Measurements from ENCODE around the gene CCNI2.
"Not testable (repeated sequence)": the region's sequence is repeated elsewhere in the genome, so short reads cannot be mapped to it uniquely, and the experiment has no call there.

CCNI2 gene

DNA sequence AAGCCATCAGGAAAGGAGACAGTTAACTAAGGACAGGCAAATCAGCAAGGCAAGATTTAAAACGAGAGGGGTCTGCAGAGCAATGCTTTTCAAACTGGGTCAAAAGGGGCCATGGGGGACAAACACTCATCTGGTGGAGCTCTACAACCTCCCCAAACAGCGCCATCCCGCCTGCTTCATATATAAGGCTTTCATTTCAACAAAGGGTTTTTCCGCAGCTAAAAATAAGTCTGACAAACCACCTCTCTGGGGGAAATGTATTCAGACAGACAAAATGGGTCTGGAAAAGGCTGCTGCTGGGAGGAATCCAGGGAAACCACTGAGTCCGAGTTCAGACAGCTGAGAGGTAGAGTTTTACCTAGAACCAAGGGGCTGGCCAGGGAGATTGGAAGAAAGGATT, 38.1 kb downstream of the CCNI2 start:
- no peak for DNase-seq

DNA sequence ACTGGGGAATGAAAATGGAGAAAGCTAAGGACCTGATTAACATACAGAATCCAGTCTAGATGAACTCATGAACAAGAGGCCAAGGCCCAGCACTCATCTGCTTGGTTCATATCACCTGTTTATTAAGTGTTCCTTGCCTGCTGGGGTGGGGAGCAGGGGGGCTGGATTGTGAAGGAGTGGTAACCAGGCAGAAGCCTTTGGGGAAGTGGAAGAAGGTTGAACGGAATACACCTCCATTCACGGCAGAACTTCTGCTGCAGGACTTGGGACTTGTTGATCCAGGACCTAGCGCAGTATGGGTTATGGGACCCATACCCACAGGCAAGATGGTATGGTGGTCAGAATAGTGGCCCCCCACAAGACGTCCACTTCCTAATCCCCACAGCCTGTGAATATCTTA, 38.6 kb downstream of the CCNI2 start:
- DNase-seq = no peak

DNA sequence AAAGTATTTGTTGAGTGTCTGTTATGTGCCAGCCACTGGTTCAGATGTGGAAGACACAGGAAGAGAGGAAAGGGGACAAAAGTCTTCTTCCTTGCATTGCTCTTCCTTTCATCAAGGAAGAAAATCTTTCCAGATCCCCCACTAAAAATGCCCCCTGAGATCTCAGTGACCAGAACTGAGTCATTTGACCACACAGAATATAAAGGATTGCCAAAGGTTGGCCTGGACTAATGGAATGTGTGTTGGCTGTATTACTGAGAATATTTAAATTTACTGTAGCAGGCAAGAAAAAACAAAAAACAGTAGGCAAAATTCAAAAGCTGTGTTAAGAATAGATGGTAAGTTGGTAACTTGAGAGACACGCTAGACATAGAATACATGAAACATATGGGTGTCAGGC, 39.9 kb downstream of the CCNI2 start:
- no peak for DNase-seq

DNA sequence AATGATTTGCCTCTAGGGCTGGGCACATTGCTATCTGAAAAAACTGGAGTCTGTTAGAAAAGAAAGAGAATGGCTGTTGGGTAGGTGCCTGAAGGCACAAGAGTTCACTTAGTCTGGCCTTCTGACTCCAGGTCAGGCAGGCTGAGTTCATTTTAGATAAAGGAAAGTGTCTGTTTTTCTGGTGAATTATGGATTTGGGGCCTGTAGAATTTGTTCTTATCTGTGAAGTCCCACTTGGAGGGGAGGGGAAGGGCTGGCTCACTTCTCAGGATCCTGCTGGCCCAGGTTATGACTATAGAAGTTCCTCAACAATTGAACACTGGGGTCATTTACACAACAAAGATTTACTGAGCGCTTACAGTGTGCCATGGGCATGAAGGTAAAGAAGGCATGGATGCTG, 41.3 kb downstream of the CCNI2 start:
- no peak for DNase-seq

DNA sequence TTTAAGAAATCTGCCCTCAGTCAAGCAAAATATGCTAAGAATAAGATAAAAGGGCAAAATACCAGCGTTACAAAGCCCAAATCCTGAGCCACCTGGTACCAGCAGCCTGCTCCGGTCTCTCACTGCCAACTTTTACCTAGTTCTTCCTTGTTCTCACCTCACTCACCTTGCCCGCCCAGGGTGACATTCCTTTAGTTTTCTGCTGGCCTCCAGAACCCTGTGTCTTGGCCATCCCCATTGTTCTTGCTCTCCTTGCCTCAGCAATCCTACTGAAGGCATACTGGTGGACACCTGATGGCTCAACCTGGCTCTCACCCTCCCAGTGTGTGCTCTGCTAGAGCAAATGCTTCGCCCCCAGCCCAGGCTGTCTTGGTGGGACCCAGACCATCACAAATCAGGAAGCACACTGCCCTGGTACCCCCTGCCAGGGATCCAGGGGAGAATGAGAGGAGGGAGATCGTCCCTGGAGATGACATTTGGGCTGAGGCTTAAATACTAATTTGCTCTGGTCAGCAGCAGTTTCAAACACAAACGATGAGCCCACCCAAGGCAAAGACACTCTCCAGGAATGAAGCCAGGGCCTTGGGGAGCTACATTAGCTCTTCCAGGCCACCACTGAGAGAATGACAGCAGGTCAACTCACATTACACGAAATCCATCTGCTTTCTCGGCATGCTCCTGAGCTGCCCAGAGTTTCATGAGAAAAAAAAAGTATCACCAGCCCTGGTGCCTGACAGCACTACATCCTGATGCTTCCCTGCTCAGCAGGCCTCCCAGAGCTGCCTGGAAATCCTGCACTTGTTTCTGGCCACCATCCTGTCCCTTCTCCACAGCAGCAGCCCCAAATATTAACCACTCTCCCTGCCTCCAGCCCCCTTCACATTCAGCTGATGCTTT, 42.0 kb downstream of the CCNI2 start:
- no peak for DNase-seq

DNA sequence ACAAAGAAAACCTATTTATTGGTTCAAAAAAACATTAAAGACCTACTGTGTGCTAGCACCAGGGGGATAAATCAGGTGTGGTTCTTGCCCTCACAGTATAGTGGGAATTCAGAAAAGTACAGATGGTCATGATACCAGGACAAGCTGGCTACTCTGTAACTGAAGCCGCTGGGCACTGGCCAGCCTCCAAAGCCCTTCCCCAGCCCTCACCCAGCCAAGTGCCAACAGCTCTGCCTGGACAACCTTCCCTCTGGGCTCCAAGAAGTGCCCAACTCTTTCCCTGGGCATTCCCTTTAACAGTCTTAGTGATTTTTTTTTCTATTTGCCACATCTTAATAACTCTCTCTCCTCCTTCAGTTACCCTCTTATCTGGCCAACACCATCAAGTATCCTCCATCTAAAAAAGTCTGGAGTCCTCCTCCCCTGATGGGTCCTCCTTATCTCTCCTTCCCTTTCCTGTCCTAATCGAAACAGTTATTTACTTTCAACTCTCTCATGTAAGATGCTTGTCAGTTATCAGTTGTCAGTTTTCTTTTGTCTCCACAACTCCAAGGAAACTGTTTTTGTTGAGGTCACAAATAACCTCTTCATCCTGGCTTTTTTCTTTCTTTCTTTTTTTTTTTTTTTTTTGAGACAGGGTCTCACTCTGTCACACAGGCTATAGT, 43.1 kb downstream of the CCNI2 start:
- DNase-seq = no peak

DNA sequence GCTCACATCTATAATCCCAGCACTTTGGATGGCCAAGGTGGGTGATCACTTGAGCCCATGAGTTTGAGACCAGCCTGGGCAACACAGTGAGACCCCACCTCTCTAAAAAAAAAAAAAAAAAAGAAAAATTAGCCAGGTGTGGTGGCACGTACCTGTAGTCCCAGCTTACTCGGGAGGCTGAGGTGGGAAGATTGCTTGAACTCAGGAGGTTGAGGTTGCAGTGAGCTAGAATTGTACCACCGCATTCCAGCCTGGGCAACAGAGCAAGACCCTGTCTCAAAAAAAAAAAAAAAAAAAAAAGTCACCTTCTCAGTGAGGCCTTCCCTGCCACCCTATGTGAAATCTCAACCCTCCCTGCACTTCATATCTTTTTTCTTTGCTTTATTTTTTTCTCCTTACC, 43.8 kb downstream of the CCNI2 start:
- no peak for DNase-seq

DNA sequence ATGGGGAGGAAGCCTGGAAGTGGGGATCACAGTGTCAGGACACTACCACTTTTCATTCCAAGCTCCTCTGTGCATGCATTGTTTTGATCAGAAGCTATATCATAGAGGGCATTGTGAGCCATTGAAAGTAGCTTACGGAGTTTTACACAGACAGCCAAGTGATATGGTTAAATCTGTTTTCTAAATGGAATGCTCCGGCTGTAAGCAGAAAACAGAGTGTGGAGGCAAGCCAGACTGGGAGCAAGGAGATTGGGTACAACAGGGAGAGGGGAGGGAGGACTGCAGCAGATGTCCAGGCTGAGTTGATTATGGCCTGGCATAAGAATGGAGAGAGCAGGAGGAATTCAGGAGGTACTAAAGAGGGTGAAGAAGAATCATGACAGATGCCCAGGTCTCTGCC, 50.4 kb downstream of the CCNI2 start:
- no peak for DNase-seq

DNA sequence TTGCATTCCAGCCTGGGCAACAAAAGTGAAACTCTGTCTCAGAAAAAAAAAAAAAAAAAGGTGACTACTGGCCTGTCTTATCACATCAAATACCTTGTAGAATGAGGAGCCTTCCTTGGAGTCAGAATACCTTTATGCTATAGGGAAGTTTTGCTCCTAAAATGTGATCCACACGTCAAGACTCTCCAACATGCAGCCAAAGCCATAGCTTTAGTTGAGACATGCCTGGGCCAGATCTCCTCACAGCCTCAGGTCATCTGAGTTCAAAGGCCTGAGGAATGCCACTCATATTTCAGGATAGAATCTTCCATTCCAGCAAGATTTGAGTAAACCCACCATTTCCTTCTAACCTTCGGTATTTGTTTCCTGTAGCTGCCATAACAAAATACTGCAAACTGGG, 52.2 kb downstream of the CCNI2 start:
- no peak for DNase-seq

DNA sequence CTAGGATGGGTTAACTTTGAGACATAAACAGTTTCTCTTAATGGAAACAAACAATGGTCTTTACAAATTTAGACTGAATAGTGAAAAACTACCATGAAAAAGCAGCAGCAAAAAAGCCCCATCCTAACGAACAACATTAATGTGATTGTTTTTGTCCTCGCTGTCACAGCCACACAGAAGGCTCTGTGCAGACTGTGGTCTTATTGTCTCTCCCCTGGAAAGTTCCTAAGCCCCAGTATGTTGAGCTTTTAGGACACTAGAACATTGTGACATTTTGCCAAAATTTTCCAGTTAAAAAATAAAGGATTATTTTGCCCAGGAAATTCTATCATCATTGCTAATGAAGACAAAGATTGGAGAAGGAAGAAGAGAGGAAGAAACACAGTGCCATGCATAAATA, 53.3 kb downstream of the CCNI2 start:
- DNase-seq = no peak

DNA sequence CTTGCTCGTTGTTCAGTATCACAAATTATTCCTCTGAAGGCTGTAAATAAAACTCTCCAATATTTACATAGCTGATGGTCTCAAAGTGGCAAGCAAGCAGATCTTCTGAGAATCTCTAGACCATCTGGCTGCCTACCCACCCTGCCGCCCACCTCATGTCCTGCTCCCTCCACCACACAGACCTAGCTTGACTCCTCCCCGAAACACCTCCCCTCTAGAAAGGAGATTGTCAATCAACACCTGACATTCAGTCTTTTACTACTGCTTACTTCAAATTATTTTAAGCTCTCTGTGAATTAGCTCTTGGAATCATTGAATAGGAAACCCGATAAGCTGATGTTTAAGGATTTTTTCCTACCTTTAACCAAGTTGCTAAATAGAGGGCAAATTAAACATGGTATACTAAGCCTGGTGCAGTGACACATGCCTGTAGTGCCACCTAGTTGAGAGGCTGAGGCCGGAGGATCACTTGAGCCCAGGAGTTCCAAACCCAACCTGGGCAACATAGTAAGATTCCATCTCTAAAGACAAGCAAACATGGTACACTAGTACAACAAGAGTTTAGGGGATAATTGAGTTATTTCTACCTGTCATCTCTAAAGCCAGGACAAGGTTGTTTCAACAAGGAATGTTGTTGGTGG, 54.9 kb downstream of the CCNI2 start:
- DNase-seq = no peak

DNA sequence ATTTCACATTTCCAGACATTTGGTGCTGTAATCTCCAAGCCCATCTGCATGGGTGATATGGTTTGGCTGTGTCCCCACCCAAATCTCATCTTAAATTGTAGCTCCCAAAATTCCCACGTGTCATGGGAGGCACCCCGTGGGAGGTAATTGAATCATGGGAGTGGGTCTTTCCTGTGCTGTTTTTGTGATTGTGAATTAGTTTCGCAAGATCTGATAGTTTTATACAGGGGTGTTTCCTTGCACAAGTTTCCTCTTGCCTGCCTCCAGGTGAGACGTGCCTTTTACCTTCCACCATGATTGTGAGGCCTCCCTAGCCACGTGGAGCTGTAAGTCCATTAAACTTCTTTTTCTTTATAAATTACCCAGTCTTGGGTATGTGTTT, 55.5 kb downstream of the CCNI2 start:
- DNase-seq = not testable (repeated sequence)
